ENCODE data around the gene WHAMM. TPM values are rescaled to one million over a fixed set of nuclear protein-coding genes. Genes with fewer than 3 reads are reported as not detected.

Gene WHAMM
- total RNA-seq, 1 donor from 2014 or later, result 5.8 TPM

GRCh38 chr15:82880704-82881103 is 71.3 kb downstream of the WHAMM start:
- no peak for DNase-seq
- ATAC-seq (ENCODE audit: poor library complexity), result no peak
- intact Hi-C loops (cut with DNase I), result no loop called here

DNA sequence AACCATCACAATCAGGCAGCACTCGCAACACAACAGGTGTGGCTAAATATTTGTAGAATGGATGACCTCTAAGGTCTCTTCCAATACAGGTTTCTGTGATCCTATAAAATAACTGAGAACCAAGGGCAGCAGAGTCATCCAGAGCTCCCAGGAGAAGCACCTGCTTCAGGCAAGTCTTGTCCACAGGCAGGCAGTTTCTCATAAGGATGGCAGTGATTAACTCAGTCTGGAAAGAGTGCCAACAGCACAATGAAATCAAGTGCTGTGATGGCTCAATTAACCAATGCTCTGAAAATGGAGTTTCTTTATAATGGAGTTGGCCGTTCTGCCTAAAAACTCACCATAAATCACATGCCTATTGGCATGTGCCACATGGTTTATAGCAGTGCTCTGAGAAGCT is 72.3 kb downstream of the WHAMM start:
- intact Hi-C loops (cut with DNase I), result no loop called here
- ATAC-seq (ENCODE audit: poor library complexity), result no peak
- no peak for DNase-seq

- DNase-seq, result no peak
- ATAC-seq (ENCODE audit: poor library complexity), result no peak
These were observed 73.0 kb downstream of the WHAMM start for GRCh38 chr15:82882273-82882928.

More at GRCh38 chr15:82882273-82882928, 73.0 kb downstream of the WHAMM start:
- intact Hi-C loops (cut with DNase I), result no loop called here

Other genes with a start within 250 kb of the WHAMM start
- 1.3 TPM for gene CPEB1, start 162.3 kb upstream of the WHAMM start, total RNA-seq
- gene AP3B2, start 99.8 kb upstream of the WHAMM start, total RNA-seq, result 1.7 TPM
- gene FSD2, start 3.6 kb upstream of the WHAMM start, total RNA-seq, result 146 TPM
- 55.1 TPM for gene HOMER2, start 143.1 kb downstream of the WHAMM start, total RNA-seq
- gene RAMAC, start 176.6 kb downstream of the WHAMM start, total RNA-seq, result 11.8 TPM
- 11.2 TPM for gene C15orf40, start 202.0 kb downstream of the WHAMM start, total RNA-seq

Measured in Right ventricle myocardium superior (tissue), 1 donor.